Tibial nerve (tissue), 3 donors: Measurements from ENCODE around the gene CAMK2D.

Experiments used
- POLR2A ChIP-seq, 2 donors: fragments of 450-650 bp; IDR thresholded peaks; one replicate each; pipeline ENCODE4 v1.6.1; 2017; ENCODE audit warnings: antibody characterized with exemption in 2 of 2, mild to moderate bottlenecking in 2 of 2, moderate library complexity in 2 of 2
- TF ChIP-seq, protein P1 (sequence below), 5 experiments: fragments of 200-600 bp in 3 of 5; fragments of 450-650 bp in 2 of 5; sonication (generic) in 3 of 5; IDR thresholded peaks; one replicate each; pipeline ENCODE4 v1.5.1; 2016 to 2019; ENCODE audit warnings: antibody characterized with exemption in 5 of 5, mild to moderate bottlenecking in 3 of 5, moderate library complexity in 2 of 5

DNA sequence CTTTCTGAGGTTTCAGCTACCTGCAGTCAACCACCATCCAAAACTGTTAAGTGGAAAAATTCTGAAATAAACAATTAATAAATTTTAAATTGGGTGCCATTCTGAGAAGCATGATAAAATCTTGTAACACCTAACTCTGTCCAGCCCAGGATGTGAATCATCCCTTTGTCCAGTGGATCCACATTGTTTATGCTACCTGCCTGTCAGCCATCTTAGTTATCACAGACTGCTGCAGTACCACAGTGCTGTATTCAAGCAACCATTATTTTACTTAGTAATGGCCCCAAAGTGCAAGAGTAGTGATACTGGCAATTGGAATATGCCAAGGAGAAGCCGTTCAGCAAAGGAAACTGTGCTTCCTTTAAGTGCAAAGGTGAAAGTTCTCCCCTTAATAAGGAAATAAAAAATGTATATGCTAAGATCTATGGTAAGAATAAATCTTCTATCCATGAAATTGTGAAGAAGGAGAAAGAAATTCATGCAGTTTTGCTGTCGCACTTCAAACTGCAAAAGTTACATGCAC, 20.6 kb downstream of the CAMK2D start:
- TF ChIP-seq, protein P1, sequence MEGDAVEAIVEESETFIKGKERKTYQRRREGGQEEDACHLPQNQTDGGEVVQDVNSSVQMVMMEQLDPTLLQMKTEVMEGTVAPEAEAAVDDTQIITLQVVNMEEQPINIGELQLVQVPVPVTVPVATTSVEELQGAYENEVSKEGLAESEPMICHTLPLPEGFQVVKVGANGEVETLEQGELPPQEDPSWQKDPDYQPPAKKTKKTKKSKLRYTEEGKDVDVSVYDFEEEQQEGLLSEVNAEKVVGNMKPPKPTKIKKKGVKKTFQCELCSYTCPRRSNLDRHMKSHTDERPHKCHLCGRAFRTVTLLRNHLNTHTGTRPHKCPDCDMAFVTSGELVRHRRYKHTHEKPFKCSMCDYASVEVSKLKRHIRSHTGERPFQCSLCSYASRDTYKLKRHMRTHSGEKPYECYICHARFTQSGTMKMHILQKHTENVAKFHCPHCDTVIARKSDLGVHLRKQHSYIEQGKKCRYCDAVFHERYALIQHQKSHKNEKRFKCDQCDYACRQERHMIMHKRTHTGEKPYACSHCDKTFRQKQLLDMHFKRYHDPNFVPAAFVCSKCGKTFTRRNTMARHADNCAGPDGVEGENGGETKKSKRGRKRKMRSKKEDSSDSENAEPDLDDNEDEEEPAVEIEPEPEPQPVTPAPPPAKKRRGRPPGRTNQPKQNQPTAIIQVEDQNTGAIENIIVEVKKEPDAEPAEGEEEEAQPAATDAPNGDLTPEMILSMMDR (IDR thresholded peaks at IDR 0.05): no peak
- TF ChIP-seq POLR2A (IDR thresholded peaks at IDR 0.05): no peak
